ENCODE results near the gene ZWILCH.
"Not testable (repeated sequence)": the region's sequence is repeated elsewhere in the genome, so short reads cannot be mapped to it uniquely, and the experiment has no call there.

Gene ZWILCH

GRCh38 chr15:66504563-66505429, at the start of gene ZWILCH, which contains the start of gene RPL4:
TSS of gene ZWILCH (plus strand) at chr15:66505326. CDS start at chr15:66505339, 13 bp downstream.
TSS of gene RPL4 (minus strand) at chr15:66504855. CDS start at chr15:66504790, 65 bp downstream.
- DNase-seq (ENCODE audit: low read depth in 2 of 2) = peak; percentile 64 to 72

GRCh38 chr15:66456211-66456610, 48.9 kb upstream of the ZWILCH start:
- no peak for DNase-seq (ENCODE audit: low read depth in 2 of 2)

- DNase-seq (ENCODE audit: low read depth in 2 of 2) = no peak
Measured at GRCh38 chr15:66459818-66460615, 45.1 kb upstream of the ZWILCH start.

- DNase-seq (ENCODE audit: low read depth in 2 of 2) = not testable (repeated sequence)
Measured at GRCh38 chr15:66461294-66461693, 43.8 kb upstream of the ZWILCH start.

GRCh38 chr15:66461917-66462316, 43.2 kb upstream of the ZWILCH start:
- DNase-seq (ENCODE audit: low read depth in 2 of 2) = no peak

- no peak for DNase-seq (ENCODE audit: low read depth in 2 of 2)
Measured at GRCh38 chr15:66462627-66463026, 42.5 kb upstream of the ZWILCH start.

GRCh38 chr15:66465294-66465693, 39.8 kb upstream of the ZWILCH start:
- not testable (repeated sequence) for DNase-seq (ENCODE audit: low read depth in 2 of 2)

- not testable (repeated sequence) for DNase-seq (ENCODE audit: low read depth in 2 of 2)
Measured at GRCh38 chr15:66467162-66468040, 37.7 kb upstream of the ZWILCH start.

GRCh38 chr15:66470825-66471224, 34.3 kb upstream of the ZWILCH start:
- DNase-seq (ENCODE audit: low read depth in 2 of 2) = not testable (repeated sequence)

- DNase-seq (ENCODE audit: low read depth in 2 of 2) = peak; percentile 5 to 8
Measured at GRCh38 chr15:66472176-66472999, 32.7 kb upstream of the ZWILCH start.

GRCh38 chr15:66474135-66474534, 31.0 kb upstream of the ZWILCH start:
- DNase-seq (ENCODE audit: low read depth in 2 of 2) = no peak

GRCh38 chr15:66474963-66475362, 30.2 kb upstream of the ZWILCH start:
- DNase-seq (ENCODE audit: low read depth in 2 of 2) = no peak

- DNase-seq (ENCODE audit: low read depth in 2 of 2) = no peak
Measured at GRCh38 chr15:66476535-66476934, 28.6 kb upstream of the ZWILCH start.

GRCh38 chr15:66477011-66477410, 28.1 kb upstream of the ZWILCH start:
- DNase-seq (ENCODE audit: low read depth in 2 of 2) = no peak

GRCh38 chr15:66480267-66480666, 24.9 kb upstream of the ZWILCH start:
- DNase-seq (ENCODE audit: low read depth in 2 of 2) = no peak

- DNase-seq (ENCODE audit: low read depth in 2 of 2) = no peak
Measured at GRCh38 chr15:66481107-66481856, 23.8 kb upstream of the ZWILCH start.

GRCh38 chr15:66482539-66482938, 22.6 kb upstream of the ZWILCH start:
- no peak for DNase-seq (ENCODE audit: low read depth in 2 of 2)

GRCh38 chr15:66483131-66483566, 22.0 kb upstream of the ZWILCH start:
- DNase-seq (ENCODE audit: low read depth in 2 of 2) = no peak

- DNase-seq (ENCODE audit: low read depth in 2 of 2) = no peak
Measured at GRCh38 chr15:66484539-66485112, 20.5 kb upstream of the ZWILCH start.

- DNase-seq (ENCODE audit: low read depth in 2 of 2) = no peak
Measured at GRCh38 chr15:66486887-66487286, 18.2 kb upstream of the ZWILCH start.
